B cell (primary cell): ENCODE results near the gene SPOCK1. TPM values are rescaled to one million over a fixed set of nuclear protein-coding genes. Genes with fewer than 3 reads are reported as not detected.

Experiments used
- ATAC-seq: fragments of 200-7000 bp; cut with Tn5 transposase; one replicate; pipeline ENCODE4 v1.10.0; 2021; ENCODE audit warnings: low read depth, mild to moderate bottlenecking, moderate number of reproducible peaks, moderate library complexity
- CTCF ChIA-PET: fragments of 350-600 bp; sonication (Branson Sonifier 250); formaldehyde crosslinking; loops from one replicate; lab custom pipeline; 2021; ENCODE audit warnings: antibody characterized with exemption, inconsistent platforms; lab: Charles Lee
- POLR2A ChIA-PET: fragments of 350-600 bp; sonication (Branson Sonifier 250); formaldehyde crosslinking; loops from one replicate; lab custom pipeline; 2021; ENCODE audit warnings: antibody characterized with exemption; lab: Charles Lee
- DNase-seq: peaks from one replicate; pipeline ENCODE4 v3.0.0; 2013
- H2AFZ ChIP-seq: 2 replicates; pipeline ENCODE4 v1.6.1; 2012; ENCODE audit warnings: mild to moderate bottlenecking, low read depth, low read length; ENCODE audit not compliant: insufficient read depth, poor library complexity, severe bottlenecking
- H3K27ac ChIP-seq, 2 donors: 1 replicate in 1 of 2; 2 replicates in 1 of 2; pipeline ENCODE4 v1.5.1; 2012 to 2013; ENCODE audit warnings: low read length in 2 of 2, mild to moderate bottlenecking in 2 of 2, moderate library complexity in 1 of 2
- H3K27me3 ChIP-seq, 4 experiments: fragments of 200-600 bp in 1 of 4; sonication (generic) in 1 of 4; replicated peaks in 1 of 4; 1 replicate in 2 of 4; 2 replicates in 2 of 4; pipeline versions ENCODE4 v1.6.1 to v1.7.0; 2013 to 2016; ENCODE audit warnings: low read length in 3 of 4, mild to moderate bottlenecking in 2 of 4, mixed read lengths in 1 of 4, moderate library complexity in 1 of 4; ENCODE audit not compliant: insufficient read depth in 4 of 4, control insufficient read depth in 3 of 4; ENCODE audit errors: control extremely low read depth in 1 of 4
- H3K36me3 ChIP-seq, 2 experiments: replicated peaks in 1 of 2; 1 replicate in 1 of 2; 2 replicates in 1 of 2; pipeline versions ENCODE4 v1.6.1 to v1.7.1; 2013; ENCODE audit warnings: low read length in 1 of 2; ENCODE audit not compliant: insufficient read depth in 2 of 2, control insufficient read depth in 1 of 2; ENCODE audit errors: control extremely low read depth in 1 of 2, extremely low read depth in 1 of 2
- H3K4me1 ChIP-seq, 2 donors: fragments of 200-600 bp in 1 of 2; sonication (generic) in 1 of 2; 1 replicate in 1 of 2; 2 replicates in 1 of 2; pipeline versions ENCODE4 v1.5.1 to v1.6.1; 2013 to 2017; ENCODE audit warnings: low read length in 2 of 2; ENCODE audit not compliant: control insufficient read depth in 2 of 2, insufficient read depth in 2 of 2
- H3K4me2 ChIP-seq: replicated peaks from 2 replicates; pipeline ENCODE3; 2012; ENCODE audit warnings: mild to moderate bottlenecking, low read depth, low read length; ENCODE audit not compliant: poor library complexity, severe bottlenecking
- H3K4me3 ChIP-seq, 5 experiments: fragments of 200-600 bp in 1 of 5; sonication (generic) in 1 of 5; 1 replicate in 3 of 5; 2 replicates in 2 of 5; pipeline versions ENCODE4 v1.5.1 to v1.7.0; 2011 to 2016; ENCODE audit warnings: low read length in 4 of 5, mild to moderate bottlenecking in 4 of 5, low read depth in 2 of 5, control low read depth in 1 of 5, moderate library complexity in 1 of 5; ENCODE audit not compliant: insufficient read depth in 1 of 5; ENCODE audit errors: control extremely low read depth in 1 of 5, extremely low read depth in 1 of 5
- H3K79me2 ChIP-seq: fragments of 200-600 bp; sonication (generic); one replicate; pipeline ENCODE4 v1.6.0; 2016; ENCODE audit warnings: low read length; ENCODE audit not compliant: control insufficient read depth, insufficient read depth
- H3K9ac ChIP-seq: fragments of 200-600 bp; sonication (generic); 2 replicates; pipeline ENCODE4 v1.6.1; 2017; ENCODE audit warnings: mild to moderate bottlenecking, low read length, moderate library complexity
- H3K9me3 ChIP-seq, 3 donors: one replicate each; pipeline versions ENCODE4 v1.6.1 to v1.7.1; 2013; ENCODE audit warnings: low read length in 2 of 3; ENCODE audit not compliant: control insufficient read depth in 2 of 3, insufficient read depth in 1 of 3; ENCODE audit errors: control extremely low read depth in 1 of 3
- H4K20me1 ChIP-seq: 2 replicates; pipeline ENCODE4 v1.6.0; 2012; ENCODE audit warnings: mild to moderate bottlenecking, low read length; ENCODE audit not compliant: insufficient read depth, control insufficient read depth, poor library complexity, severe bottlenecking
- H3K27ac Mint-ChIP-seq: one replicate; pipeline ENCODE4 v1.8.0; 2021; ENCODE audit warnings: mixed read lengths
- H3K27me3 Mint-ChIP-seq: one replicate; pipeline ENCODE4 v1.8.0; 2021; ENCODE audit warnings: mixed read lengths
- H3K4me1 Mint-ChIP-seq: one replicate; pipeline ENCODE4 v1.8.0; 2021; ENCODE audit warnings: mixed read lengths
- H3K4me3 Mint-ChIP-seq: one replicate; pipeline ENCODE4 v1.8.0; 2021; ENCODE audit warnings: mixed read lengths
- H3K9me3 Mint-ChIP-seq: one replicate; pipeline ENCODE4 v1.8.0; 2022; ENCODE audit warnings: mixed read lengths; ENCODE audit not compliant: insufficient read depth
- EZH2 ChIP-seq: IDR thresholded peaks from 2 replicates; pipeline ENCODE4 v1.6.1; 2012; ENCODE audit warnings: borderline replicate concordance, low read depth, mild to moderate bottlenecking, moderate library complexity, low read length; ENCODE audit not compliant: insufficient read depth, poor library complexity, severe bottlenecking
- WGBS: methylation state at CpG from one replicate; pipeline ENCODE4 v1.1.5; 2013; ENCODE audit warnings: missing lambda C conversion rate; ENCODE audit not compliant: insufficient coverage; 5-methylcytosine and 5-hydroxymethylcytosine counted together
- intact Hi-C: fragments of 100-400 bp; cut with micrococcal nuclease; formaldehyde crosslinking; loops from one replicate; pipeline ENCODE4 v1.10.0; 2022
- polyA plus RNA-seq: library from polyadenylated mRNA; depleted of rRNA; stranded (reverse); fragments of >200 nt; gene quantifications from 2 replicates; pipeline ENCODE4 v1.2.3, GENCODE V29; 2012
- total RNA-seq, 2 donors: library from RNA; stranded (reverse); fragments of 120-200 nt in 1 of 2; gene quantifications; 1 replicate in 1 of 2; 2 replicates in 1 of 2; pipeline versions ENCODE4 v1.2.3 to v1.2.4, GENCODE V29; 2013 to 2022
- TF ChIP-seq, protein P1 (sequence below): fragments of 200-600 bp; IDR thresholded peaks from one replicate; pipeline ENCODE4 v1.8.0; 2022; ENCODE audit warnings: antibody characterized with exemption, mild to moderate bottlenecking

SPOCK1 gene
- total and polyA plus RNA-seq, 2 donors (not counting 1 experiment from before 2014, with no cell fraction given): not detected

DNA sequence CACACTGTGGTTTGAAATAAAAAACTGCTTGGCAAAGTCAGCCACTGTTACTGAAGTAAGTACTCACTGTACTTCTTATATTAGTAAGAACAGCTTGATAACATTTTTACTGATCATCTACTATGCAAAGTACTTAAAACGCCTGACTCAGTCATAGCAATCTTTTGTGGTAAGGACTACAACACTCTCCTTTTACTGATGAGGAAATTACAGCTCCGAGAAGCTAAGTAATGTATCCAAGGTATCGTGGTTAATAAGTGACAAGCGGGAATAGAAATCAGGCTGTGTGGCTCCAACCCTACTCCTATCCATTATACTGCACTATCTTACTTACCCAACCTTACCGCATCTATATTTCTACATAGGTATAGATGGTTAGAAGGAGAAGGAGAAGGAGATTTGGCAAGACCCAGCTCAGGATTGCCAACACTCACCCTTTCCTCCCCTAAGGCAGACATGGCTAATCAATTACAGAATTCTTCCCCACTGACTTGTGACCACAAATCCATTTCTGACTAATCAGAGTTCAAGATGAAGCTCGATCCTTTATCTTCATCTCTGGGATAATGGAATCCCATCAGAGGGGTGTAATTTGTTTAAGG is 281.4 kb downstream of the SPOCK1 start:
- H3K79me2 ChIP-seq: no peaks in the 10 kb centered on the region
- Mint-ChIP-seq H3K27me3 (peaks cover 5% of the 10 kb centered on the region), H3K4me3 (no peak overlapping the region), H3K27ac (no peak overlapping the region), H3K4me1 (no peaks in the 10 kb centered on the region), H3K9me3 (no peaks in the 10 kb centered on the region)
- intact Hi-C loops: no loop called here
- ATAC-seq (no peak), DNase-seq (no peak)
- H3K4me1 ChIP-seq: no peaks in the 10 kb centered on the region
- H3K9me3 ChIP-seq: no peaks in the 10 kb centered on the region
- TF ChIP-seq EZH2: no peak
- TF ChIP-seq, protein P1, sequence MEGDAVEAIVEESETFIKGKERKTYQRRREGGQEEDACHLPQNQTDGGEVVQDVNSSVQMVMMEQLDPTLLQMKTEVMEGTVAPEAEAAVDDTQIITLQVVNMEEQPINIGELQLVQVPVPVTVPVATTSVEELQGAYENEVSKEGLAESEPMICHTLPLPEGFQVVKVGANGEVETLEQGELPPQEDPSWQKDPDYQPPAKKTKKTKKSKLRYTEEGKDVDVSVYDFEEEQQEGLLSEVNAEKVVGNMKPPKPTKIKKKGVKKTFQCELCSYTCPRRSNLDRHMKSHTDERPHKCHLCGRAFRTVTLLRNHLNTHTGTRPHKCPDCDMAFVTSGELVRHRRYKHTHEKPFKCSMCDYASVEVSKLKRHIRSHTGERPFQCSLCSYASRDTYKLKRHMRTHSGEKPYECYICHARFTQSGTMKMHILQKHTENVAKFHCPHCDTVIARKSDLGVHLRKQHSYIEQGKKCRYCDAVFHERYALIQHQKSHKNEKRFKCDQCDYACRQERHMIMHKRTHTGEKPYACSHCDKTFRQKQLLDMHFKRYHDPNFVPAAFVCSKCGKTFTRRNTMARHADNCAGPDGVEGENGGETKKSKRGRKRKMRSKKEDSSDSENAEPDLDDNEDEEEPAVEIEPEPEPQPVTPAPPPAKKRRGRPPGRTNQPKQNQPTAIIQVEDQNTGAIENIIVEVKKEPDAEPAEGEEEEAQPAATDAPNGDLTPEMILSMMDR: no peak
- no peaks in the 10 kb centered on the region for H3K27me3 ChIP-seq
- WGBS: no CpG with 5 or more reads among the region's 6 CpGs
- no peak overlapping the region for H3K9ac ChIP-seq
- H3K27ac ChIP-seq: no peak overlapping the region
- H3K4me2 ChIP-seq: no peak overlapping the region
- H2AFZ ChIP-seq: no peak overlapping the region
- ChIA-PET CTCF (no interaction called here), POLR2A (no interaction called here)
- H4K20me1 ChIP-seq: no peaks in the 10 kb centered on the region
- H3K36me3 ChIP-seq: no peaks in the 10 kb centered on the region
- H3K4me3 ChIP-seq: no peak overlapping the region

DNA sequence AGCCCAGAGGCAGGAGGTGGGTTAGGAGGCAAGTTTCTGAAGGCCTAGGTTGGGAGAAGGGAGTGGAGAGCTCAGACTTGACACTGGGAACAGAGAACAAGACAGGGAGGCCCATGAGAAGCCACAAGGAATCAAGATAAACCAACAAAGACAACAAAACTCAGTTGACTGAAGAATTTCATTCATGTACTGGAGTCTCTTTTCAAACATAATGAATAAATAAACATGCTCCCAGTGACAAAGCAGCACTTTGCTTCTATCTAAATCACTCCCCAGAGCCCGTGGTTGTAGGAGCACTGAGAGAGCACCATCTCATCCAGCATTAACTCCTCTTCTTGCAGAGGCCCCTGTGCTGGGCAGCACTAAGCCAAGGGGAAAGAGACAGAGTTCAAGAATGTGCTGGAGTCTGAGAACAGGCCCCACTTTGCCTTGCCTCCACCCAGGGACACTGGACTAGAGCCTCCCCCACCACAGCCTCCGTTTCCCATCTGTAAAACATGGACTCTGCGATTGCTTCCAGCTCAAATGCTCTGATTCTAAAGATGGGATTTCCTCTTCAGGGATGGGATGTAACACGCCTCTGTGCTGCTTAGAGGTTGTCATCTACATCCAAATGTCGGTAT is 282.0 kb downstream of the SPOCK1 start:
- POLR2A ChIA-PET: no interaction called here
- CTCF ChIA-PET: no interaction called here
- Mint-ChIP-seq H3K27ac (no peak overlapping the region), H3K9me3 (no peaks in the 10 kb centered on the region), H3K4me1 (no peaks in the 10 kb centered on the region), H3K4me3 (no peak overlapping the region), H3K27me3 (peaks cover 3% of the 10 kb centered on the region)
- 83% methylated on average over 3 of the region's 5 CpGs for WGBS
- H3K9me3 ChIP-seq: no peaks in the 10 kb centered on the region
- DNase-seq (no peak), ATAC-seq (no peak)
- TF ChIP-seq, protein P1: no peak
- TF ChIP-seq EZH2: no peak
- no peak overlapping the region for H3K9ac ChIP-seq
- H3K27me3 ChIP-seq: no peaks in the 10 kb centered on the region
- no peak overlapping the region for H3K4me3 ChIP-seq
- H3K4me2 ChIP-seq: no peak overlapping the region
- no peak overlapping the region for H2AFZ ChIP-seq
- intact Hi-C loops: no loop called here
- H4K20me1 ChIP-seq: no peaks in the 10 kb centered on the region
- no peaks in the 10 kb centered on the region for H3K36me3 ChIP-seq
- H3K4me1 ChIP-seq: no peaks in the 10 kb centered on the region
- H3K79me2 ChIP-seq: no peaks in the 10 kb centered on the region
- H3K27ac ChIP-seq: no peak overlapping the region
